Measurements from ENCODE around the gene ZBTB24.

ZBTB24 gene

DNA sequence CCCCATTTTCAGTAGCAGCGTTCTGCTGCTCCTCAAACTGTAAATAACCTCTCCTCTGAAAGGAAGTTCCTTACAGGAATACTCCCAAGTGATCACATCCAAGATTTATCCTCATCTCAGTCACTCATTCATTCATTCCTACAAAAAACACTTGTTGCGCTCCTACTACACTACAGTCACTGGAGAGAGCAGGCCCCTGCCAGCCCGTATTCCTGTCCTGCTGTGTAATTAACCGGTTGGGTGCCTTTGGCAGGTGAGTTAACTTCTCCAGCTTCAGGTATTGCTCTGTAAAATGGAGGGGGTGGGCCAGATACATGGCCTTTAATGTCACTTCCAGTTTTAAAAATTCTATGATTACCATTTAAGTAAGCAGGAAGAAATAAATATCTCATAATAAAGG lies 15.0 kb upstream of the ZBTB24 start:
- no peak for FAIRE-seq

DNA sequence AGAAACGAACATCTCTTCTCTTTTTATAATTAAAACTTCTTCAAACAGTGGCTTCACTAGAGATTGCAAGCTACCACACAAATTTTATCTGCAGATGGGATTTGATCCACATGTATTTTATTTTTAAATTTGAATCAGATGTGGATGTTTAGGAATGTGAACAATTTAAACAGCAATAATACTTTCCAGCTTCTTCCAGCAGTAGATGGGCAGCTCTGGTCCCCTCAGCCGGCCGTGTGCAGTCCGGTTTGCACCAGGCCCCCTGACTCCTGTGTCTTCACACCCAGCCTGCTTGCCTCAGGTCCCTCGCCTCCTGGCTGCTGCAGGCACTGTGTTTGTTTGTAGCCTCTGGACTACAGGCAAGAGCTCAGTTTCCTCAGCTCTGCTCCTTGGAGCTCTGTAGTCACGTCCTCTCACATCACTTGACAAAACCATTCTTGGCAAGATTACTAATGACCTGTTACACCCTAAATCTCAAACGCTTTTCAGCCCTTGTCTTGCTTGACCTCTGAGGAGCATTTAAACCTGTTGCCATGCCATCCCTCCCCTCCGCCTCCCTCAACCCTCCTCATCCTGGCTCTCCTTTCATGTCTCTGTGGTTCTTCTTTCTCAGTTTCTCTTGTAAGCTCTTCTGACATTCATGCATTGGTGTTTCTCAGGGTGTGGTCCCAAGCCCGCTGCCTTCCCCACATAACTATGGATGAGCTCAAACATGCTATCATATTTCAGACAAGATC lies 13.2 kb upstream of the ZBTB24 start:
- FAIRE-seq: no peak

DNA sequence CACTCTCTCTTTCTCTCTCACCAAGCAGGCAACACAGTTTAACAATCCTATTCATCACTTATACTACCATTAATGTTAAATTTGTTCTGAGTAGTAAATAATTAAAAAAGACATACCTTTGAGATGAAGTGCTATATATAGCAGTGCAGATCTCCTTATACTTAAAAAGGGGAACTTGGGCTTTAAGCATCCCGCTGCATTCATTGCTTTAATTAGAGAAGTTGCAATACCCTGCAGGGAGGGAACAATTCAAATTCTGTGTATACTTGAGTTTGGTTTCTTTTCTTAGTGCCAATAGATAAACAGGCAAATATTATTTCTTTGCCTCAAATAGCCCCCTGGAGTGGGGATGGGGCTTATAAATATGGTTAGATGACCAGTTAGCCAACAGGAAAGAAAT lies 10.8 kb upstream of the ZBTB24 start:
- no peak for FAIRE-seq

DNA sequence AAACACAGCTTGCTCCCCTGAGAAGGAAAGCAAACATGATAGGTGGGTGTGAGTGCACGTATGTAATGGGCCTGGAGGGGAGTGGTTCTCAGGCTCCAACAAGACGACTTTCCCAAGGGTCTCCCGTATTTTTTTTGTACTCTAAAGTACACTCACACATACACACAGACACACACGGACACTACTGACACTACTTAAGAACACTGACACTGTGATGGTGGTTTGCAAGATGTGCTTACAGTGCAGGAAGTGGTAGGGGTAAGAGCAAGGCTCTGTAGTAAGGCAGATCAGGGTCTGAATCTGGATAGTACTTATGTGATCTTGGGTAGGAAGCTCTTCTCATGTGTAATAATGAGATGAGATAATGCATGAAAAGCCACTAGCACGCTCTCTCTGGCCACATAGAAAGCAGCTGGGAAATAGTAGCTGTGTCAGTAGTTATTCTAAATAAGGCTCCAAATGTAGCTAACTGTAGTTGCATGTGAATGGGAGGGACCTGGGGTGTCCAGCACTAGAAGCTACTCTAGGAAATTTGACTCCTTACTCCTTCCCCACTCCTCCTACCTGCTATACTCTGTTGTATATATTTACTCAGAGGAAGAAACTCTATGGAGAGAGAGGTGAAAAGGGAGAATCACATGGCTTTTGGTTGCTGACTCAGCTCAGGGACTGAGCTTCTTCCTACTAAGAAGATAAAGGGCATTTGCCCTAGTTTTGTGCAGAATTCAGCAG lies 8.4 kb upstream of the ZBTB24 start:
- FAIRE-seq: no peak

DNA sequence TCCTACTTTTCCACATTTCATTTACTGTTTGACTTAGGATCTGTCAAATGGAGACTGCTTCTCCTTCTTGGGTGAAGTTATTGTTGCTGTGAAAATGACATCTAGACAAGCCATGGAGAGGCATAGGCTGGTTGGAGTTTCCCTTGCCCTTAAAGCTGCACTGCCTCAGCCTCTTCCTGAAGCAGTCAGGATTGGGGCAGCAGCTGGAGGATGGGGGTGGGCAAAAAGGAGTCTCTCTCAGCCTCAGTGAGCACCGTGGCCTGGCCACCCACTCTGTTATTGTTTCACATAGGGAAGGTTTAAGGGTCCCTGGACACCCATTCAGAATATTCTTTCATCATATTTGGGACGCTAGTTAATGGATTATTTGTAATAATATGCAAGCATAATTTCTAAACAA lies 7.7 kb upstream of the ZBTB24 start:
- FAIRE-seq: no peak

DNA sequence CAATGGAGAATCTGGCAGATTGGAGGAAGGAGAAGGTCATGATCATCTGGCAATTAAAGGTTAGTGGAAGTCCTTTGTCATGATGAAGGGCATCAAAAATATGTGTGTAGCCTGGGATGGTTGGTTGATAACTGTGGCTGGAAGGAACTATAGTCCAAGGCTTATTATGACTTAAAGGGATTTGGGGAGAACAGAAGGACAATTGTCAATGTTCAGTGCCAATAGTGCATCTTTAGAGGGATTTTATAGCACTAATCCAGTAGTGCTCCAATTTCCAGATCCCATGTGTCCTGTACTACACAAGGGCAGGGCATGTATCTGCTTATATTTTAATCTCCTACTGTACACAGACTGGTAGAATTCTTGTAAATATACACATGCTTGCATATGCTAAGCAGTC lies 5.0 kb upstream of the ZBTB24 start:
- no peak for FAIRE-seq

DNA sequence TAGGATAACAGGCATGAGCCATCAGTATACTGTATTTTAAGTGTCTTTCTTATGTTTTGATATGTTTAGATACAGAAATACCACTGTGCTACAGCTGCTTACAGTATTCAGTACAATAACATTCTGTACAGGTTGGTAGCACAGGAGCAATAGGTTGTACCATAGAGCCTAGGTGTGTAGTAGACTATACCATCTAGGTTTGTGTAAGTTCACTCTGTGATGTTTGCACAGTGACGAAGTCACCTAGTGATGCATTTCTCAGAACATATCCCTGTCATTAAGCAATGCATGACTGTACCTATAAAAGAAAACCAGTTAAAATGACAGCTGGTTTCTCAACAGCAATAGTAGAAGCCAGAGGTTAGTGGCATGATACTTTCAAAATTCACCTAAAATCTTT lies 3.0 kb upstream of the ZBTB24 start:
- no peak for FAIRE-seq

DNA sequence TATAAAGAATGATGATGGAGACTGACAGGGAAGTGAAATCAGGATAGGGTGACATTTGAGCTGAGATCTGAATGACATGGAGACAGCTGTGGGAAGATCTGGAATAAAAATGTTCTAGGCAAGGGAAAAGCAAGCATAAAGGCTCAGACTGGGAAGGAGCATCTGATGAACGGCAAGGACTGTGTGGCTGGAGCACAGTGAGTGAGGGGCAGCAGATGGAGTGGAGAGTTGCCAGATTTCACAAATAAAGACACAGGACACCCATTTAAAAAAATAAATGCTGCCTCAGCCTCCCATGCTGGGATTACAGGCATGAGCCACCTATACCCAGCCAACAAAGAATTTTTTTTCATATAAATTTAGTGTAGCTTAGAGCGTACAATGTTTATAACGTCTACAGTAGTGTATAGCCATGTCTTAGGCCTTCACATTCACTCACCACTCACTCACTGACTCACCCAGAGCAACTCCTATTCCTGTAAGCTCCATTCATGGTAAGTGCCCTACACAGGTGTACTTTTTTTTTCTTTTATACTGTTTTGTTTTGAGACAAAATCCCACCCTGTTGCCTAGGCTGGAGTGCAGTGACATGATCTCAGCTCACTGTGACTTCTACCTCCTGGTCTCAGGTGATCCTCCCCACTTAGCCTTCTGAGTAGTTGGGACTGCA lies 2.4 kb upstream of the ZBTB24 start:
- no peak for FAIRE-seq

DNA sequence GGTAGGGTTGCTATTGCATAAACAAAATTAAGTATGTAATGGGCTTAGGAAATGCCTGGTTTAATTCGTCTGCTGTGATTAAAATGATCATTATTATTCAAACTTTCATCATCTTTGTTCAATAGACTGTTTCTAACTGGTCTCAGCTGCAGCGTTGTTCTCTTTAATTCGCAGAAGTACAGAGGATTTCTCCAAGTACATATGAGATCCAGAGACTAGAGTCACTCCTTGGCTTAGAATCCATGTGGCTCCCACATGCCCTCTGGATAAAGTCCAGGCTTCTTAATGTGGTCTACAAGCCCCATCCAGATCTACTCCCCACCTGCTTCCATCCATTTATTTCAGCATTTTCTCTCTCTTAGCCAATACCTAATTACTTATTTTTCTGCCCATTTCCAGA lies 1.1 kb upstream of the ZBTB24 start:
- no peak for FAIRE-seq

DNA sequence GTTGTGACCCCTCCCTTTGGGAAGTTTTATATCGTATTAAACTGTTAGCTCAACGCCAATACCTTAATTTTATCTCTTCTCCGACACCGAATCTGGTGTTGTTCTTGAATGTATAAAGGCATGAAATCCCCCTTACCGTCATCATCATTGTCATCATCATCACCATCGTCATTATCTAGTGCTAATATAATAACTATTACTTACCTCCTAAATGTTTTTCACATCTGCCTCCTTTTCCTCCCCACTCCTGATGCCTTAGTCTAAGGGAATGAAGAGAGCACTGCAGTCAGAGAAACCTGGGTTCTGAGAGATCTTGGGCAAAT lies 677 bp upstream of the ZBTB24 start:
- no peak for FAIRE-seq

DNA sequence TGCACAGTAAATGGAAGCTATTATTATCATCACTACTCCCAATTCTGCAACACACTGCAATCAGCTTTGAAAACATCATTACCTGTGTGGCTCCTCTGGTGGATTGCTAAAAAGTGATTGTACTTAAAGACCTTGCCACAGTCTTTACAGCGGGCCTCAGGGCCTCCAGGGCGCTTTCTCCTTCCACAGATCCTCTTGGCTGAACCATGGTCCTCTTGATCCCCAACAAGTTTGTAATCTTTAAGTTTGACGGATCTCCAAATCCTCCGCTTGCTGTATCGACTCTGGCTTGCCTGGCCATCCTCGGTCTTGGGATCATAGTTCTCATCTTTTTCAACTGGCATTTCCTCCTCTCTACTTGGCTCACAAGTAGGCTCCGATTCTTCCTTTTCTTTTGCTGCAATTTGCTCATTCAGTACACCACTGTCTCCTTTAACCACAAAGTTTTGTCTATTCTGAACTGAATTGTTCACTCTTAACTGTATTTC lies 2.0 kb downstream of the ZBTB24 start:
- no peak for FAIRE-seq

DNA sequence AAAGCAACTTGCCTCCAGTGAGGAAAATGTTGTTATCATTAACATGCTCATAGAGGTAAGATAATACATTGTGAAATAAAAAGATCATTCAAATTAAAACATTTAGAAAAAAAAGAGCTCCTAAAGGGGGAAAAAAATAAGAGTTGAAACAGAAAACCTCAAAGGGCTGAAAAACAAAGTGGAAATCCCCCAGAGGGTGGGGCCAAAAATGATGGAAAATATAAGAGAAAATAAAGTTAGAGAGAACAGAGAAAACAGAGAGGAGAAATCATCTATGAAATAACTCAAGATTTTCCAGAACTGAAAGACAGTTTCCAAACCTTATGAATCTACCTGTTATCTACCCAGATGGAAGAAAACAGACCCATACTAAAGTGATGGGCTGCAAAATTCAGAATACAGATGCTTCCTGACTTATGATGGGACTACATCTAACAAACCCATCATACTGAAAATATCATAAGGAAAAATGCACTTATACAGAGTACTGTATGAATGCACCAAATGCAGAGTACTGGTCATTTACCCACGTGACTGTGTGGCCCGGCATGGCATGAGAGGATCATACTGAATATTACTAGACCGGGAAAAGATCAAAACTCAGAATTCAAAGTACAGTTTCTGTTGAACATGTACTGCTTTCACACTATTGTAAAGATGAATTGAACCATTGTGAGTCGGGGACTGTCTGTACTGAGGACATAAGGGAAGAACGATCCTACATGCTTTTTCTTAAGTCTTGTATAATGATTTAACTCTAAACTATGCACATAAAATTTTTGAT lies 4.0 kb downstream of the ZBTB24 start:
- FAIRE-seq: no peak

DNA sequence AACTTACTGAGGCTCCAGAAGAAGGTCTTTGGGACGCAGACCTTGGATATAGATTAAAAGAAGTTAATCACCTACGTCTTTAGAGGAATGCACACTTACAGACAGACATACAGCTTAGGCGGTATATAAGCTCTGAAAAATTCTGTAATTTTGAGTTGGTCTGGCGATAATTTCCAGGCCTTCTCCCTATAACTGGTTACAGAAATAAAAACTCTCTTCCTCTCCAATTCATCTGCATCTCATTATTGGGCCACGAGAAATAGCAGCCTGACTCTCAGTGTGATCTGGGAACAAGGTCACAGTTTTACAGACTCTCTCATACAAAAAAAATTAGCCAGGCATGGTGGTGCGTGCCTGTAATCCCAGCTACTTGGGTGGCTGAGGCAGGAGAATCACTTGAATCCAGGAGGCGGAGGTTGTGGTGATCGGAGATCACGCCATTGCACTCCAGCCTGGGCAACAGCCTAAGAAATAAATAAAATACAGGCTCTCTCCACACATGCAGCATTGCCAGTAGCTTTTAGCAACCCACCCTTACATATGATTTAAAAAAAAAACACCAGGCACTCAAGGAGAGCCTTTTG lies 4.7 kb downstream of the ZBTB24 start:
- FAIRE-seq: no peak

DNA sequence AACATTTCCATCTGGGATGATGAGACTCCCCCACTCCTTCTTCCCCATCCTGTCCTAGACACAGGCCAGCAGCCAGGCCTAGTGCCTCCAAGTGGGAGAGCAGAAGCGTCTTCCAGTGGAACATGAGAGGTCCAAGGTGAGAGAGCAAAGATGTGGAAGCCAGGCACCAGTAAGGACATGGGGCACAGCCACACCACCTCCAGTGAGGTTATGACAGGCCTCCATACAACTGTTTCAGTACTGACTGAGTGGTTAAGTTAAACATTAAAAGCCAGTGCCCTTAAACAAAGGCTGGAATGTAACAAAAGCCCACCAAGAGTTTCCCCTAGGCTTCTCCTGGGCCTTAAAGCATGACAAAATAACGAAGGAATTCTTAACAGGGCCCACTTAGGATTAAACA lies 5.3 kb downstream of the ZBTB24 start:
- no peak for FAIRE-seq

DNA sequence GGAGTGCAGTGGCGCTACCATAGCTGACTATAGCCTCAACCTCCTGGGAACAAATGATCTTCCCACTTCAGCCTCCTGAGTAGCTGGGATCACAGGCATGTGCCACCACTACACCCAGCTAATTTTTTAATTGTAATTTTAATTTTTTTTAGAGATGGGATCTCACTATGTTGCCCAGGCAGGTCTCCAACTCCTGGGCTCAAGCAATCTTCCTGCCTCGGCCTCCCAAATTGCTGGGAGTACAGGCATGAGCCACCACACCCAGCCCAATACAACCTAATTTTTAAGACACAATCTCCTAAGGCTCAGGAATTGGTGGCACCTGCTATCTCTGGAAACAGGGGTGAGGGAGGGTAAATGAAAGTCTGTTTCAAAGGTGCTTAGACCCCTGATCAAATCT lies 5.8 kb downstream of the ZBTB24 start:
- FAIRE-seq: no peak

DNA sequence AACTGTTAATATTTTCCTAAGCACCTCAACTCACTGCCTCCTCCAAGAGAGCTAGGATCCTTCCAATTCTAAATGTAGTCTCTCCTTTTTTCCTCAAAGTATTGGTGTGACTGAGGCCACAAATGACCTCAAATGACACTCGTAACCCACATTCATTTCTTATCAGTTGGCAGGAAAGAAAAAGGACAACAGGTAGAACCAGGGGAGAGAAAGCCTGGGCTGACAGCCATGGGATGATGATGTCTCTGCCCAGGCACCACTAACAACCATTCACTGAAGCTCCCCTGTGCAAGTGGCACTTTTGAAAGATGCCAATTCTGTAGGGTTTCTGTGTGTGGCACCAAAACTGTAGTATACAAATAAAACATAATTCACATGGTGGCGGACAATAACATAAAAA lies 7.4 kb downstream of the ZBTB24 start:
- FAIRE-seq: no peak

DNA sequence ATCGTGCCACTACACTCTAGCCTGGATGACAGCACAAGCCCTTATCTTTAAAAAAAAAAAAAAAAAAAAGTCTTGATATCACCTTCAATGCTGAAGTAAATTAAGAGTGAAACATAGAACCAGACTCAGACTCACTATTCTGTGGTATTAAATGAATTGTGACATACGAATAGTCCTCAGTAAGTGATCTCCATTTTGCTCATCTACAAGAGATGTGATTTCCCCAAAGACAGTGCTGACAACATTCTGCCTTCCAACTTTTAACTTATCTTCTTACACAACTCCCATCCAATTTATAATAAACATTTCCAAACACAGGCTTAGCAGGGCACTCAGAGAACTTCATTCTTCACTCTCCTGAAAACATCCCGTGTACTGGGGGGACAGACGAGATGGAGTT lies 8.0 kb downstream of the ZBTB24 start:
- no peak for FAIRE-seq

DNA sequence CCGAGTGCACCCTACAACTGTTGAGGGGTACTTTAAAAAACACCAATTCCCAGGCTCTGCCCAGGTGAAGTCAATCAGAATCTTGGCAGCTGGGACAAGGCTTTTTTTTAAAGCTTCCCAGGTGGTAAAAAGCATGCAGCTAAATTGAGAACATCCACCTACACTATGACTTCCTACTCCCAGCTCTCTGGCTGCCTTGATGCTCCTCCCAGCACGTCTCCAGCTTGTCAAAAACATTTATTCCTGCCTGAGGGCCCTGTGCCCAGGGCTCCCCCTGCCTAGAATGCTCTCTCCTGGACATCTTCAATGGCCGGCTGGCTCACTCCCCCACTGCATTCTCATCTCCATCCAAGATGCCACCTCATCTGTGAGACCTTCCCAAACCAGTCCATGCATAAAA lies 9.9 kb downstream of the ZBTB24 start:
- FAIRE-seq: no peak

DNA sequence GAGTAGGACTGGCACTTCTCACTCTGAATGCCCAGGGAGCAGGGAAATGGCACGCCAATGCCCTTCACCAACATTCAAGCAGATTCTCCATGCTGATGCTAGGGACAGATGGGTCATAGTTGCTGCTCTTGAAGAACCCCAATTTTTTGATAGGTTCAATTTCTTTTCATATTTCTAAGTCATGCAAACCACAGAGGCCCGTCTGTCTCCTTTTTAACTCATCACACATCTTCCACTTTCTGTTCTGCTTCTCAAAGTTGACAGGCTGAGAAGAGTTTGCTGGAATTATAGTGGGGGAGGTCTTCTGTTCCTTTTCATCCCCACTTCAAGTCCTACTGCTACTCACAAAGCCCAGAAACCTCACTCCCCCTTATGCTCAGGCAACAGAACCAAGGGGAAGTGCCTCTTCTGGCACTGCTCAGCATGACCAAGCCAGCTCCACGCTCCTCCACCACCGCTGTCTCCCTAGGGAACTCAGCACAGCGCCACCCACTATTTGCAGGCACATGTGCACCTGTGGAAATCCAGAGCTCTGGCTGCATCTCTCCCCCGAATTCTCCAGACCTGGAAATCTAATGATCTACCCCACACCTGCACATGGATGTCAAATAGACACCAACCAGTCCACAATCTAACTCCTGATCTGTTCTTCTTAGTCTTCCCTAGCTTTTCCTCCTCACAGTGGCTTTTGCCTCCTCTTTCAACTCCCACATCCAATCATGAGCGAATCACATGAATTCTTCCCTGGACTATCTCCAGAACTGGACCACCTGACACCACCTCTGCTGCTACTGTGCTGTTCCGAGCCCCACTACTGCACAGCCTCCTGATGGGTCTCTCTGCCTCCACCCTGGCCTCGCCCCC lies 10.7 kb downstream of the ZBTB24 start:
- FAIRE-seq: no peak

DNA sequence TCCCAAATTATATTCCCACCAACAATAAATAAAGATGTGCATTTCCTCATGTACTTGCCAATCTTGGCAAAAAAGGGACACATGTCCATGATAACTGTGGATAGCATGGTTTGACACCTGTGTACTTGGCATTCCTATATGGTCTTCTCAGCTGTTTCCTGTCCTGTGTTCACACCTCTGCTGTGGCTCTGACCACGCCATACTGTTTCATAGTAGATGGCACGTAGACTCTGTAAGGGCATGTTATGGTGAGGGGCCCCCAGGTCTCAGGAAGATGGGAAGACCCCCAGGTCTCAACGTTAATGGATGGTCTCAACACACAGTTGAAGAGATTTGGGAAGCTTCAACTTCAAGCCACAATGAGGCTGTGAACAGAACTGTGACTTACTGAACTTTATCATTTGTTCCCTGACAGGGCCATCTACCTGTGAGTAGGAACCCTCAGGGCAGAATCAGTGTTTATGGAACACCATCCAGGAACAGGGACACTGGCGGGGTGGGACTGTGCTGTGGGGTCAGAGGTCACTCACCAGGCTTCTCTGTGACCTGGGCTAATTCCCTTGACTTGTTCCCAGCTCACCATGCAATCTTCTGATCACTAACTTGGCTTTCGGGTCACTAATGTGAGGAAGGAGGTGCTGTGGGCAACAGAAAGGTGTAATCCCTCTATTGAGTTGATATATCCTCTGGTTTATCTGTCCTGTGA lies 11.8 kb downstream of the ZBTB24 start:
- FAIRE-seq: no peak

DNA sequence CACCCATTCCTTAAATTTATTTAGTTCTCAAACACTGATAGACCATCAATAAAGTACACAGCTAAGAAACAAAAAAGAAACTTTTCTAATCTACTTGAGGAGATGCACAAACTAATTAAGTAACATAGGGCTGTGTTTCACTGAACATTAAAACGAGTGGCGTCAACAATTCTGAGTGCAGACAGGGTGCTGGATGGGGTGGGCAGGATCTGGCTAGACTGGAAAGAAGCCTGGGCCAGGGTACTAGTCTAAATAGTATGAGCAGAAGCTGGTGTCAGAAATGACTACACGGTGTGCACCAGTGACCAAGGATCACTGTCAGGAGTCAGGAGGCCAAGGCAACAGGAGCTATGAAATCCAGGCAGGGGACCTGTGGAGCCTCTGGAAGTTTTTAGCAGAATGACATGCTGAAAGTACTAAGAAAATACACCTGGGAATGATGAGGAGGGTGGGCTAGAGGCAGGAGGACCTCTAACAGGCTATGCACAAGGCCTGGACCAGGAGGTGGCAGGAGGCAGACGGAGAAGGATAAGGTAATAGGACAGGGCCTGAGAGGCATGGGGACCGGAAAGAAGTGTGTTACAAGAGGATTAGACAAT lies 13.3 kb downstream of the ZBTB24 start:
- no peak for FAIRE-seq

Data from G401.6 (cell line).